ENCODE data around the gene BATF.

BATF gene

DNA sequence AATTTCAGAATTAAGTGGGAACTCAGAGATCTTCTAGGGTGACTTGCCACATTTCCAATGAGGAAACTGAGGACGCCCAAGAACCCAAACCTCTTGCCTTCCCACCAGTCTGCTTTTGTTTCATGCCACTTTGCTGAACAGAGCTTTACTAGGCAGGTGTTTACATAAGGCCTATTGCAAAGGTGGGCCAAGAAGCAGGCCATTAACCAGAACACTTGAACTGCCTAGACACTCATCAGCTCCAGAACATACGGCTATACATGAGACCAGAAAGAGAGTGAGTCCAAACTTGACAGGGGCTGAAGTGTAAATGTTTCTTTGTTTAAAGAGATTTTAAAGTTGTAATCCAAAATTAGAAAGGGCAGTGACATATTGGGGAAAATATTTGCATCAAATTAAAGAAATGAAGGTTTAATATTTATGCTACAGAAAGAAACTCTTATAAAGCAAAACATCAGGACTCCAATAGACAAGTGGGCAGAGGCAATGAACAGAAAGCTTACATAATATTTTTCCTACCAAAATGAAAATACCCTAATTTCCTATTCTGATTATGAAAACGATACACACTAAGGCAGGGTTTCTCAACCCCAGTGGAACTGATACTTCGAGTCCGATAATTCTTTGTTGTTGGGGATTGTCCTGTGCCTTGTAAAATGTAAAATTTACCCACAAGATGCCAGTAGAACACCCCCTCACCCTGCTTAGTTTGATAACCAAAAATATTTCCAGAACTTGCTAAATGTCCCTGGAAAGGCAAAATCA is 11.7 kb downstream of the BATF start:
- DNase-seq (ENCODE audit: low spot score), result no peak

DNA sequence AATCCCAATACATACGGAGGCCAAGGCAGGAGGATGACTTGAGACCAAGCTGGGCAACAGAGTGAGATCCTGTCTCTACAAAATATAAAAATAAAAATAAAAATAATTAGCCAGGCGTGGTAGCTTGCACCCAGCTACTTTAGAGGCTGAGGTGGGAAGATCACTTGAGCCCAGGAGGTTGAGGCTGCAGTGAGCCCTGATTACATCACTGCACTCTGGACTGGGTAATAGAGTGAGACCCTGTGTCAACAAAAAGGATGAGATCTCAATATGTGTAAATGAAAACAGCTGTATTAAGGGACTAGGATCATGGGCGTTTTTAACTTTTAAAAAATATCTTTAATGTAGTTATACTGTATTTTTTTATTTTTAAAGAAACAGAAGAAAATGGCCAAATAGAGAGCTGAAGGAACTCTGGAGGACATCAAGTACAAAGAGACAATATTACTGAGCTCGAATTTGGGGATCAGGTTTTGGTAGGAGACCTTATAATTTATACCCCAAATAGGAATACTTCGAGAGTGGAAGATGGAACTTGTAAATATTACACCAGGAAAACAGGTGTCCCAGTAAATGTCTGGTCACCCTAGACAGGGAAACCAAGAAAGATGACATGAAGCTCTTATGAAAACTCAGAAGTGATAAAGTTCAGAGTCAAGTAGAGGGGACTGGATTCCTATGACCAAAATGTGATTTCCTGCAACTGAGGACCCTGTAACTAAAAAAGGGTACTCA is 13.1 kb downstream of the BATF start:
- DNase-seq (ENCODE audit: low spot score), result no peak

DNA sequence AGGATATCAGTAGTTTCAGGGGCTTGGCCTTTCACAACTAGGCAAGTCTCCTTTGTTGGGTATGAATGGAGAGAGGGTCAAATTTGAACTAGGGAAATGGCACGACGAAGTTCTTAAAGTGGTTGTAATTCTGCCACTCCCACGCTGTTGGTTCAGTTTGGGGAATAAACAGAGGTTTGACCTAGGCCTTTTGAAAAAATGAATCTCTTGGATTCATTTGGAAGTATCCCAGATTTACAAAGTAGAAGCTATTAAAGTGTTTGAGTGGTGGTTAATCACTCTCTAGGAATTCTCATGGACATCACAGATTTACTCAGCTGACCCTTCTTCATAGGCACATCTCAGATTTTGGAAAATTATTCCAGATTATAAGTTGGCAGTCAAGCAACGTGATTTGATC is 14.8 kb downstream of the BATF start:
- DNase-seq (ENCODE audit: low spot score), result no peak

DNA sequence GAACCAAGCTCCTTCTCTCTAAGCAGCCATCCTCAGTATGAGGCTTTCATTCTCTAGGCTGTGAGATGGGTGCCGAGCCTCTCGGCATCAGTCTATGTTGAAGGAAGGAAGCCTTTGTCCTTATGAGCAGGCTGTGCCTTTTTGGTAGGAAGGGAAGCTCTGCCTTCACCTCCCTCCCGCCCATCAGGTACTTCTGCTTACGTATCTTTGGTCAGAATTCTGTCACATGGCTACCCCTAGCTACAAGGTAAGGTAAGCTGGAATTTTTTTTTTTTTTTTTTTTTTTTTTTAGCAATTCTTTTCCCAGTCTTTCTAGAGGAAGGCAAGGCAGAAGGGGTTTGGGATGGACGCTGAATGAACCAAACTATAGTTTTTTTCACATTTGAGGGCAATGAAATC is 16.9 kb downstream of the BATF start:
- DNase-seq (ENCODE audit: low spot score), result no peak

DNA sequence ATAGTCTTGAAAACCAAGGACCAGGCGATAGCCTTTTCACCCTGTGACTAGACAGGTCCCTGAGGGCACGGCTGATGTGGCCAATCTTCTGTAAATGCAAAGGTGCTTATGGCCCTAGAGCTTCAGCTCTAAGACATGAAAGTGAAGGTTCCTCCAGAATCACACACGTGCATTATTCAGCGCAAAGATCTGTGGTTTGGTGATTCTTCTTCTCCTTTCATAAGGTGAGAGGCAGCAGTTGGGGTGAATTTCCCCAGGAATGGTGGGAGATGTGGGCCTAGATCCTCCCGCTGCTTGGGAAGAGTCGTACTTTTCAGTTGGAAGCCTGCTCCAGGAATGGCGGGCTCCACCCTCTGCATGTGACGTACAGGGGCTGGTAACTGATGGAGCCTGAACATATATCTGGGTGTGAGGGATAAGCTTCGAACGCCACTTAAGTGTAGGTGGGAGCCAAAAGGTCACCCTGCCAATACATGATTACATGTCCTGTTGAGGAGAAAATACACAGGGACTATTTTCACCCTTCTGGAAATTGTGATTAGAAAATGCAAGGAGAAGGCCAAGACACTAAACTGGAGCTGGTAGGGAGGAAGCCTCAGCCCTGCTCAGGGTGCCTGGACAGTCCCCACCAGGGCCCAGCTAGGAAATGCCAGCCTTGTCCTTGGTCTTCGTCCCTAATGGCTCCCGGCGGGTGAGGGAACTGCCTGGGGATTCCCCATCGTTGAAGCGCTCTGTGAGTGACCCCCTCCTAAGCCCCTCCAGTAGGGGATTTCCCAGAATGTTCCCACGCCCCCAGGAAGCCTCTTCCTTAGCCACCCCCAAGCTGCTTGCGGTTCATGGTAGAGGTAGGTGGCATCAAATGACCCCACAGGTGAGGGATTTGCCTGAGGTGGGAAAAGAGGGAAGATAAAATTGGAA is 17.6 kb downstream of the BATF start:
- DNase-seq (ENCODE audit: low spot score), result no peak

DNA sequence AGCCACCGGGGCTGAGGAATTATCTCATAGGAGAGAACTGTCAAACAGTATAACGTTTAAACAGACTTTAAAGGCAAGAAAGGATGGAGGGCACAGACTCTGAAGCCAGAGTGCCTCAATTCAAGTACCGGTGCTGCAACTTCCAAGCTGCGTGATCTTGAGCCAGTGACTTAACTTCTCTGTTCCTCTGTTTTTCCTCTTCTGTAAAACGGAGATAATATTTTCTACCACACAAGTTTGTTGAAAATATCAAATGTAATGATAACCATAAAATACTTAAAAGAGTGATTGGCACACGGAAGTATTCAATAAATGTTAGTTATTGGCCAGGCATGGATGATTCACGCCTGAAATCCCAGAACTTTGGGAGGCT is 18.2 kb downstream of the BATF start:
- no peak for DNase-seq (ENCODE audit: low spot score)

DNA sequence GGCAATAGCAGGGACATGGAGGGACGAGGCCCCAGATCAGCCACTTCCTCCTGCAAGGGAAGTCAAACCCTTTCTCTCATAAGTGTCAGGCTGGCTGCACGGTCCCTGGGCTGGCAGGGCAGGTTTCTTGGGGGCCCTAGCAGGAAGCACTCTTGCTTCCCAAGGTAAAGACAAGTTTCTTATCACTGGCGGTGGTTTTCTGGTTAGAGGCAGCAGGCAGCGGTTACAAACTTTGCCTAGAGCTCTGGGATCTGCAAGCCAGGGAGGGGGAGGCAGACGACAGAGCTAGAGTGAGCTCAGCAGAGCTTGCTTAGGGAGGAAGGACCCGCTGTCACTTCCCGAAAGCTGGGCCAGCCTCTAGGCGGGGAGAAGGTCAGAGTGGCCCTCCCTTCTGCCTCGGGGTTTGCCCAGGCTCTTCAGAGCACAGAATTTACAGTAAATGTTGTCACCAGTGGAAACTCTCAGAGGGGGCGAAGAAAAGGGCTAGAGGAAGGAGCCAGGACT is 20.4 kb downstream of the BATF start:
- no peak for DNase-seq (ENCODE audit: low spot score)

DNA sequence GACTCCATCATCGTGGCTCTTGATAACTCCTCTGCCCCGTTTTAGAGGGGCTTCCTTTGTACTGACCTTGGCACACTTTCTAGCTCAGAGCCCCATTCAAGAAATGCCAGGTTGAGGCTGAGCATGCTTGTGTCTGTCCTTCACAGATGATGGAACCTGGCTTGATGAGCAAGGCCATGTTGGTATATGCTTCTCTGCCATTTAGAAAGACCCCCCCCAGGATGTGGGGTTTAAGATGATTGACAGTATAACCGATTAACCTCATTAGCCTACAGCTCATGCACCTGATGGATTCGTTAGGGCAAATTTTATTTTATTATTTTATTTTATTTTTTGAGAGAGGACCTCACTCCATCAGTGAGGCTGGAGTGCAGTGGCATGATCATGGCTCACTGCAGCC is 21.0 kb downstream of the BATF start:
- no peak for DNase-seq (ENCODE audit: low spot score)

DNA sequence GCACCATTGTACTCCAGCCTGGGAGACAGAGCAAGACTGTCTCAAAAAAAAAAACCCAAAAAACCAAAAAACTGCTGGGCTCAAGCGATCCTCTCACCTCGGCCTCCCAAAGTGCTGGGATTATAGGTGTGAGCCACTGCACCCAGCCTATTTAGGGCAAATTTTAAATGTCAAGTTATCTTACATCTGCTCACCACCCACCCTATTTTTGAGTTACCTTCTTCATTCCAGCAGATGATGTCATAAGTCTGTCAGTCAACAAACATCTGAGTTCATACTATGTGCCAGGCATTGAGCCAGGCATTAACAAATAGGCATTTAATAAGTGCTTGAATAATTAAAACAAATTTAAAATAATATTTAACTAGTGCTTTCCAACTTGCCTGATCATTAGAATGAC is 21.5 kb downstream of the BATF start:
- DNase-seq (ENCODE audit: low spot score), result no peak

DNA sequence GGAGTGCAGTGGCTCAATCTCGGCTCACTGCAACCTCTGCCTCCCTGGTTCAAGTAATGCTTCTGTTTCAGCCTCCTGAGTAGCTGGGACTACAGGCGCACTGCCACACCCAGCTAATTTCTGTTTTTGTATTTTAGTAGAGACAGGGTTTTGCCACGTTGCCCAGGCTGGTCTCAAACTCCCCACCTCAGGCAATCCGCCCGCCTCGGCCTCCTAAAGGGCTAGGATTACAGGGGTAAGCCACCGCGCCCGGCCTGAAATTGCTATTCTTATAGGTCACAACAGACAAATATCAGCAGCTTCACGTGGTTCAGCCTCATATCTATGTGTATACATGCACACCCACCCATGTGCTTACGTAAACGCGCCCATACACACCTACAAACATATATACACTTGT is 23.6 kb downstream of the BATF start:
- DNase-seq (ENCODE audit: low spot score), result no peak

DNA sequence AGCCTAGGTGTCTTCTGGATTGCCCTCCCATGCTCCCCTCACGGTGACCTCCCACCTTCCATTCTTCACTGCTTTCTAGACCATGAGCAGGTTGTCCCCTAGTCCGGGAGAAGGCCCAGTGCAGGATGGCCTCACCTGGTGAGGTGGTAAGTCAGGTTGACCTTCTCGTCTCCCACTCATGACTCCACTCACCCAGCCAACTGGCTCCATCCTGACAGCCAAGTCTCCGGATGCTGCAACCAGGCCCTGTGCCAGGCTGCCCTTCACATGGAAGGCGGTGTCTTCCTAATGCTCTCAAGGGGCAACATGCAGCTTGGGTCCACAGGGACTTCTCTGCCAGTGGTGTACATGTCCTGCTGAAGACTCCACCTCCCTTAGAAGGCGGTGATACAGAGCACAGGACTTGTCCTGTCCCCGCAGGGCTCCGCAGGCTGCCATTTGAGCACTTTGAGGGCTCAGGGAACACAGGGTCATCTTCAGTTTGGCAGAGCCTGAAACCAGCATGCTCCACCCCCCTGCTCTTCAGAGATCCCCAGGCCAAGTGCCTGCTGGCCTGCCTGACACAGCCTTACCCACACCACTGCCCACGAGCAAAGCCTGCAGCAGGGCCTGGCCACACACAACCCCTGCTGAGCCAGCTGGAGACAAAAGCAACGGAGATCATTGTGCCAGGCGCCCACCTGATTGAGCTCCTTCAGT is 25.4 kb downstream of the BATF start:
- DNase-seq (ENCODE audit: low spot score), result no peak

DNA sequence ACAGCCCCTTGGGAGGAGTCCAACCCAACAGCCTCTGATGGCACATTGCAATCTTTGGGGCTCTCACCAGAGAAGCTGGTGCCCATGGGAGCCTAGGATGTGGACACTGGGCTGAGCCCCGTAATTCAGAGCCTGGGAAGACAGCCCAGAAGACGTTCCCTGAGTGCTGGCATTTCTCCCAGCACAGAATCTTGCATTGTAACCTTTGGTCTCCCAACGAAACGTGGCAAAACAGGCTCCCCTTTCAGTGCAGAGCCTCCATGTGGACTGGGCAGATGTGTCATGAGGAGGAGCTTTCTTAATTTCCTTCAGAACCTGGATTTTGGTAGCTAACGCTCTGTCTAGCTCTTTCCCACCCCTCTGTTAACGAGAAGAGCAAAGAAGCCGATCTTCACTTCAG is 26.3 kb downstream of the BATF start:
- DNase-seq (ENCODE audit: low spot score), result no peak

DNA sequence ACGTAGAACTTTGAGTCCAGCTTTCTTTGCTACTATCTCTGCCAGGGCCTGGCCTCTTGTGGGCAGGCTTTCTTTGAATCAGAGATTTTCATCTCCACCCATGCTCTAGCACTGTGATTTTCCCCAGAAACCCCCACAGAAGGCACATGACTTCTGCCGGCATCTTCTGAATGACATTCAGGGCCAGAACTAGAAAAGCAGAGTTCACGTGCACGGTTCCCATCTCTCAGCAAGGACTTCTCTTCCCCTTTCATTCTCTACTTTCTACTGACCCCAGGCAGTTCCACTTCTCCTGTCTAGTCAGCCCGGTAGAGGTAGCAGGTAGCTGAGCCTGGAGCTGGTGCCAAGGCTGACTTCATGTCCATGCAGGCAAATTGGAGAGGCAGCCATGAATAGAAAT is 26.9 kb downstream of the BATF start:
- DNase-seq (ENCODE audit: low spot score), result no peak

DNA sequence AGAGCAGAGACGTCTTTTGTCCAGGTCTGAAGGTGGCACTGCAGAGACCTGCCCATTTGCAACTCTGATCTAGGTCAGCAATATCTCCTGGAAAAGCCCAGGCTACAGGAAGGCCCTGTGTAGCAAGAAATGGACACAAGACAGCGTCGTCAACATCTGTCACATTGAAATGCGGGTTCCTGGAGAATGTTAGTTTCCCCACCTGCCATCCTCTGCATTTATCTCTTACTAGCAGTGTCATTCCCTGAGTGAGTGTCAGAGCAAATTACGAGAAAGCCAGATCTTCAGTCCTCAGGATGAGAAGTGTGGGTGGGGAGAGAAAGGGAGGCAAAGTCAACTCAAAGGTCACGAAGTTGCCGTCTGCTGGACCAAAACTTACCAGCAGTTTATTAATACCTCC is 28.8 kb downstream of the BATF start:
- DNase-seq (ENCODE audit: low spot score), result no peak

DNA sequence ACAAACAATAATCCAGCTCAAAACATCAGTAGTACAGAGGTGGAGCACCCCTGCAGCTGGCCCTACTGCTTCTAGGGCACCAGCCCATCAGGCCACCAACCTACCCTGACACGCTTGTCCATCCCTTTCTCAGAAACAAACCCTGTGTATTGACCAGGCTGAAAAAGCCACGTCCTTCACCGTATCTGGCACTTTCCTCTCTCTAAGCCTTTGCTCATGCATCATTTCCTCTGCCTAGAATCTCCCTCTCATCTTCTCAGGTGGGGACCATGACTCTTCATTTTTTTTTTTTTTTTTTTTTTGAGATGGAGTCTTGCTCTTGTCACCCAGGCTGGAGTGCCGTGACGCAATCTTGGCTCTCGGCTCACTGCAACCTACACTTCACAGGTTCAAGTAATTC is 30.9 kb downstream of the BATF start:
- no peak for DNase-seq (ENCODE audit: low spot score)

DNA sequence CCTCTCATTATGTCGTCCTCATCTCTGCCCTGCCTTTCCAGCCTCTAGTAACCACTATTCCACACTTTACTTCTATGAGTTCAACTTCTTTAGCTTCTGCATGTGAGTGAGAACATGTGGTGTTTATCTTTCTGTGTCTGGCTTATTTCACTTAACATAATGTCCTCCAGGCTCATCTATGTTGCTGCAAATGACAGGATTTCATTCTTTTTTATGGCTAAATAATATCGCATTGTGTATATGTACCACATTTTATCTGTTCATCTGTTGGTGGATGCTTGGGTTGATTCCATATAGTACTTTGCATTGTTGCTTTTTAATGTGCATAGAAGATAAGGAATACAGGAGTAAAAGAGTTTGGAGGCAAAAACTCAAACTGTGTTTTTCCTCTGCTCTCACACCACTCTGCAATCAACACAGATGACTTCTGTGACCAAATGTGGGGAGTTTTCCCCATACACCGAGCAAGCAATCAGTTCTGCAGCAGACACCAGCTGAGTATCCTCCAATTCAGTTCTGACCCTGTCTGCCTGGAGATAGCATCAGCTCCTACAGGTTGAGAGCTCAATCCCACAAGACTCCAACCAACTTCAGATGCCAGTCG is 31.6 kb downstream of the BATF start:
- no peak for DNase-seq (ENCODE audit: low spot score)

DNA sequence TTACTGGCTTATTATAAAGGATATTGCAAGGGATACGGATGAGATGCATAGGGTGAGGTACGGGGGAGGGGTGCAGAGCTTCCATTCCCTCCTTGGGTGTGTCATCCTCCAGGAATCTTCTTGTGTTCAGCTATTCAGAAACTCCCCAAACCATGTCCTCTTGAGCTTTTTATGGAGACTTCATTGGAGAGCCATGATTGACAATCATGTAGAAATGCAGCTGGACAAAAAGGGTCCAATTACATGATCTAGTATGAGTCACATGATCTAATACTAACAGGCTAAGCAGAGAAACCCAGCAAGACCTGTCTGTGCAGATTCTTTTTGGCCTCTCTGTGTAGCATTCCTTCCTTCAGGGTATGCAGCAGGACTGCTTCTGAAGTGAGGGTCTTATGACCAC is 32.2 kb downstream of the BATF start:
- no peak for DNase-seq (ENCODE audit: low spot score)

DNA sequence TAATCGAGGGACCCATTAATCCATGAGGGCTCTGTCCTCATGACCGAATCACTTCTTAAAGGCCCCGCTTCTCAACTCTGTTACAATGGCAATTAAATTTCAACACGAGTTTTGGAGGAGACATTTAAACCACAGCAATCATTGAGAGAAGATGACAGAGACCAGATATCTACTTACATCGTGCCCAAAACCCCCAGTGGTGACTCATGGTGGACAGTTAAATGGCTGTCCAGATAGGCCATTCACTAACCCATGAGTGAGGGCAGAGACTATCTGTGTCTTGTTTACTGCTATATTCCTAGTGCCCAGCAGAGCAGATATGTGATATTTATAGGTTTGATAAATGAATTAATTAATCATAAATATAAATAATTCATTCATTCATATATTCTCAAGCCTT is 36.2 kb downstream of the BATF start:
- no peak for DNase-seq (ENCODE audit: low spot score)

DNA sequence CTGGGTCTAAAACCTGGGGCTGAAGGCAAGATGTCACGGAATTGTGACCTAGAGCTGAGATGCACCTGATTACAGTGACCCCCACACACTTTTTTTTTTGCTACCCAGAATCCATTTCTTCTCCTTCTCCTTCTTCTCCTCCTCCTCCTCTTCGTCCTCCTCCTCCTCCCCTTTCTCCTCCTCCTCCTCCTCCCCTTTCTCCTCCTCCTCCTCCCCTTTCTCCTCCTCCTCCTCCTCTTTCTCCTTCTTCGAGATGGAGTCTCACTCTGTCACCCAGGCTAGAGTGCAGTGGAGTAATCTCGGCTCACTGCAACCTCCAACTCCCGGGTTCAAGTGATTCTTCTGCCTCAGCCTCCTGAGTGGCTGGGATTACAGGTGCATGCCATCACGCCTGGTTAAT is 36.8 kb downstream of the BATF start:
- no peak for DNase-seq (ENCODE audit: low spot score)

DNA sequence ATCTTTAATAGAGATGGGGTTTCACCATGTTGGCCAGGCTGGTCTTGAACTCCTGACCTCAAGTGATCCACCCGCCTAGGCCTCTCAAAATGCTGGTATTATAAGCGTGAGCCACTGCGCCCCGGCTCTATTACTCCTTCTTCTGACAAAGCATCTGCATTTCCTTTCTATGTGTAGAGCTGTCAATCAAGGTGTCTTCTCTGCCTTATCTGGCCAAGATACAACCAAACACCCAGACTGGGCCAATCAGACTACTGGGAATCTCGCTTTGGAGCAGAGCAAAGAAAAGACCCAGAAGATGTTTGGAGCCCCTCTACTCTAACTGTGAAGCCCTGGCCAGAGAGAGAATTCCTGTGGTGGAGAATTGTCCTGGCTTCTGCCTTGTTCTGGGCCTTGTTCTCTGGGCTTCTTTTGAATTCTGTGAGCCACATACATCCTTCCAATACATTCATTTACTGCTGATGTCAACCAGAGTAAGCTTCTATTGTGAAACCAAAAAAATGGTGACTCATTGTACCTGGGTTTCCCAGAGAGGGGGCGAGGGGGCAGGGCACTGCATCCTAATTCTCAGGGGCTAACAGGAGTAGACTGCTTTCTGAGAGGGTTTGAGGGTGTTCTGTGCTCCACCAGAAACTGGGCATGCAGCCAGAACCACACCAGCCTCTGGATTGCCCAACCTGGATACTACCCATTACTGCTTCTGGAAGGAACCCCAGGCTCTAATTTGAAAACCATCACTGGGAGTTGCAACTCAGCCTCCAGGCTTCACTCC is 37.4 kb downstream of the BATF start:
- no peak for DNase-seq (ENCODE audit: low spot score)

DNA sequence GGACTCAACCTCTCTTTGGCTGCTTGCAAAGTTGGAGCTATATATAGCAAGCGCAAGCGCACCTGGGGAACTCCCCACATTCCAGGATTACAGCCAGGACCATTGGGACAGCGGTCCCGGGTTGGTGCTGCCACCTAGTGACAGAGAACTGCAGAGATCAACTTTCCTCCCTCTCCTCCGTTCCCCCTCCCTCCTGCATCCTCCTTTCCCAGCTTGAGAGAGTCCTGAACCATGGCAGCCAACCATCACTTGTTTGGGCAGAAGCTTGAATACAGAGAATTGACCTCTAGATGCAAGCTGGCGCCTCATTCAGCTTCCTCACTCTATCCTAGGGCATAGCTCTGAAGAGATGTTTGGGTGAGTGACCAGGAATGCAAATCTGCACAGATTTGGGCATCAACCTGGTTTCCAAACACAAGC is 38.8 kb downstream of the BATF start:
- DNase-seq (ENCODE audit: low spot score), result no peak
